Stimulated activated CD4-positive, alpha-beta T cell treated with anti-CD3 and anti-CD28 coated beads, Interleukin-2, amount 100 ng/mL, for 4 hours (primary cell): ENCODE results near the gene PPP1R36.
"Not testable (repeated sequence)": the region's sequence is repeated elsewhere in the genome, so short reads cannot be mapped to it uniquely, and the experiment has no call there.

ENCODE experiments used
- DNase-seq: peaks from one replicate; pipeline ENCODE4 v3.0.0-alpha.2; 2020; ENCODE audit warnings: low read depth

PPP1R36 gene, protein sequence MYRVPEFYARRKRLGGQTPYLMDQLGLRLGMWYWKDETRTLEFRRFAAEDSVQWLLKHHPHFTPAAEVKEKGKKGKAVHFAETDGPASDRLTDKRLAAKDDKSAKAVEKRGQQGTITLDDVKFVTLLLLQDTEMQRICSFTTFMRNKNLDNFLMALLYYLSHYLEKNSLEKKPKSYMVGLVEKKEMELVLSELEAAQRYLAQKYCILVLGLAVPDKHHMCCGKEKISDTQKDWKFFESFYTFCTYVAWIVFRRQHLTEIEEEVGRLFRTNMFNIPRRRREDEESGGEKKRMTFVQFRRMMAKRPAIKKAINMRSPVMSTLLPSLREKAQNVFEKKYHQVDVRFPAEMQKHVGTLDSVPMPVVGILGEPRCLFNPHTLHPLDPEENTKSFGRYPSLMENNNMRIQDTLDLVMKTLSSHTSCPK

DNA sequence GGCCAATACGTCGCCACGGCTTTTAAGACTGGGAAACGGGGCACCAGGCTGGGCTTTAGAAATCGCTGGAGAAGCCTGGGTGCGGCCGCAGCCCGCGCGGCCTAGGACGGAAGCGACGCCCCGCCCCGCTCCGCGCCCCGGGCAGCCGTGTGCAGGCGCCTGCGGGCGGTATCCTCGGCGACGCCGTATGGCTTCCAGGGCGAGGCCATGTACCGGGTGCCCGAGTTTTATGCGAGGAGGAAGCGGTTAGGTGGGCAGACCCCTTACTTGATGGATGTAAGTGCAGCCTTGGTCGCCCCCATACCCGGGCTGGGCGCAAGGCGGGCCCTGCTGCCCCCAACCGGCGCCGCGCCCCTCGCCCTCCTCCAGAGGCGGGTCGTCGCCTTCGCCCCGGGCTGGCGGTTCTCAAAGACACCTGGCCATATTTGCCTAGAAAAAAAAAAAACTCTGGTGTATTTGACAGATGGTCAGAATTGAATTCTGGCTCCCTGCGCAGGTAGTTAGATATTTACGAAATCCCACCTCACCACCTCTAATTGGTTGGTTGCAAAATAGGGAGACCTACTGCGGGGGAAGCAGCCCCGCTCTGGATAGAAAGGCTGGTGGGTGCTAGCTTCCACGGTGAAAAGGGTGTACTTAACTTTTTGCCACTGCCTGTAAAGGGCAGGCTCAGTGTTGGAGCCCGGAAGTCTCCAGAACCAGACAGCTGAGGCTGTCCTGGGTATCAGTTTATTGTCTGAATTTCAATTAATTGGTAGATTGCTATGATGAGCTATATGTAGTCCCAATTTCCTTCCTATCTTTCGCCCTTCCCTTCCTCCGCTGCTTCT, at the start of gene PPP1R36:
PPP1R36 (plus strand) TSS at position 171 of the 830 bp plus-strand sequence; CDS start at position 208, 37 bp downstream.
- no peak for DNase-seq

DNA sequence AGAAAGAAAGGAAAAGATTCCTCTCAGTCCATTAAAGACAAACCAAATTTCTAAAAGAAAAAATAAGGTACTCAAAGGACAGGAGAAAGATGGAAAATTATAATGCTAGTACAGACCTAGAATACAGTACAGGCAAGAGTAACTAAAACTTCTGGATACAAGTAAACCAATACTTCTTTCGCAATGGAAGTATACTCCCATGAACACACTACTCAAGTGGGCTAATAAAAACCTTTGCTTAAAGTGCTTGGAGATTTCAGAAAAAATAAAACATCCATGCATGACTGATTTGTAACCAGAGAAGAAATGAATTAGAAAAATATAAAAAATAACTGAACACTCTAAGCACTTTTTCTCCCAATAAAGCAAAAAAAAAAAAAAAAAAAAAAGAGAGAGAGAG, 49.7 kb upstream of the PPP1R36 start:
- DNase-seq, result no peak

DNA sequence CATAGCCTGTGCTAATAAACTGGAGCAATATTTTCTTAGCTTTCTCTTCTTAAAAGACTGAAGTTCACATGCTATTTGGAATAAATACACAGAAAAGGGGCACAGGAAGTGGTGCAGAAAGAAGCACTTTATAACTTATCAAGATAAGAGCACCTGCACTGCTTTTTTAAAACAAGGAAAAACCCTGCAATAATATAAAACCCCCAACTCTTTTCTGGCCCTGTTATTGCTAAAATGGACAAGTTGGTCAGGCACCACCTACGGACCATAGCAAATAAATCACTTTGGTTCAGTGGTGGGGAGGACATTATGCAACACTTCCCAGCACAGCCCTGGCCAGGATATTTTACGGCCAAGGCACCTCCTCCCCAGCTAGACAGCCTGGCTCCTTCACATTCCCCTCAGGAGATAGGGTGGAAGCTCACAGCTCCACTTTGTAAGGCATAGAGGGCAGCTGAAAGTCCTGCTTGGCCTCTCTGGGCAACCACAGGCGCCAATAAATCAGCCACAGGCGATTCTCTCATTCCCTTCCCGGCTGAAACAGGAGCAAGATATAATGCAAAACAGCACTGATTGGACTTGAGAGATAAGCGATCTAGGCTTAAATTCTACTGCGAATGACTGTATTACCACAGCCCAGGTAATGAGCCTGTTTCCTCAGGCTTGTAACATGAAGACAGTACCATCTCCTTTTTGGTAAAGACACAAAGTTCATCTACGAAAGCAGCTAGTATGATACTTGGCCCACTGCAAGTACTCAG, 48.2 kb upstream of the PPP1R36 start:
- no peak for DNase-seq

DNA sequence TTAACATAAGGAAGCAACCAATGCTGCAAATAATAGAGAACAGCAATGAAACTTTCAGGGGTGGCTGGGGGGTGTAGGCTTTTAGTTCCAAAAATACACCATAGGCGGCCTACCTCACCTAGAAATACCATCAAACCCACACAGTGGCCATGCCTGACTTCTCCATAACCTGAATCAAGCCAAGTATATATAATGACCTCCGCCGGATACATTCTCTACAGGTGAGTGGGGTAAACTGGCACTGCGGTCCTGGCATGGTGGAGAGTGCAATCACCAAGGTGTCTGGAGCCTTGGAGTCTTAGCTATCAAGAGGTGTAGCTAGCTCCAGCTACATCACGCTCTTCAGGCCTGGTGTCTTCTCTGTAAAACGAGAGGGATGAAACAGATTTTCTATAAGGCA, 47.3 kb upstream of the PPP1R36 start:
- DNase-seq, result no peak

DNA sequence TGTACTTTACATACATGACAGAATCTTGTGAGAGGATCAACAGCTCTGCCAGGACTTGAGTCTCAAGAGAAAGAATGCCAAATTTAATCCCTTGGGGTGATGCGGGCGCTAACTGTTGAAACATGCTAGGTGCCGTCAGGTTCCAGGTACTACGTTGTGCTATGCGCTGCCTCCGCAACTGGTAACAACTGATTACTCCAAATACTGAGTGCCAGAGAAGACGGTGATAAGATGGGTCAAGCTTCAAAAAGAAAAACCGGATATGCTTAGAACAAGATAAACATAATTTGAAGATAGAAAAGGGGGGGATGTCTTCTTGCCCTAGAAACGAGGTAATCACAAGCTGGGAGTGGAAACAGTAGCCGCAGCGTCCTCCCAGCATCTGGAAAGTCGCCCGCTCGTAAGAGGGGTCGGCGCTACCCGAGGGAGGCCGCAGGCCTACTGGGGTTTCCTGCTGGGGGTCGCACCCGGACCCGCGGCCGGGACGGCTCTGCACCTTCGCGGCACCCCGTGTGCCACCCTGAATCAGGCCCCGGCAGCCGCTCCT, 46.8 kb upstream of the PPP1R36 start:
- no peak for DNase-seq

DNA sequence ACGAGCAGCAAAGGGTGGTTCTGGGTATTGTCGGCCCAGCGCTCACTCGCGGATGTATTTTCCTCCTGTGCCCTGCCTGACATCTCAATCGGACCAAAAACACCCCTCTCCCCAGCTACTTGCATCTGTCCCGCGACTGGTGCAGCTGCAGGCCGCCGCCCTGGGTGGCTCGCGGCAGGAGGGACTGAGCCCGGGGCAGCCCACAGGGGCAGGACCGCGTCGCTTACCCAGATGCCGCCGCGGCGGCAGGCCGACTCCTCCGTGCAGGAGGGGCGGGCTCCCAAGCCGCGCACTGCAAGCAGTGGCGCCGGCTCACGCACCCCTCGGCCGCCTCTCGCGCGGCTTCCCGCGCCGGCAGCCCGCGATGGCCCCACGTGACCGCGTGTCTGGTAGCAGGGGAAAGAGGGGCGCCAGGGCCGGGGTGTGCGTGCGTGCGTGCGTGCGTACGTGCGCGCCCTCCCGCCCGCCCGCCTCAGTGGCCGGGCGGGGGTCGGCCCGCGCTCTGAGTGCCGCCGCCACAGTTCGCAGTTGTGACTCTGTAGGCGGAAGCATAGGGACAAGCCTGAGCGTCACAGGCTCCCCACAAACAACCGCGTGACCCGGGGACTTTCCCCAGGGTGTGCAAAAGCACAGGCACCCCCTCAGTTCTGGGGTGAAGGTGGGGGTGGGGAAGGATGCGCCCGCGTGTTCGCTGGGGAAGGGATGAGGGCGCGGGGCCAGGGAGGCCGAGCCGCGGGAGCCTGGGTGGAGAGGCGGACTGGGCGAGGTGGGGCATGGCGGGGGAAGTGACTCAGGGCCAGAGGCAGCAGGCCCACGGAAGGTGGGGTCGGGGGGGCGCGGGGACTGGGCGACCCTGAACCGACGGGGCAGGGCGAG, 46.1 kb upstream of the PPP1R36 start, which contains the start of gene ZBTB25:
ZBTB25 (minus strand) TSS at position 405 of the 876 bp plus-strand sequence. CDS start 13,305 bp downstream, outside the sequence.
- peak; percentile 96 for DNase-seq

DNA sequence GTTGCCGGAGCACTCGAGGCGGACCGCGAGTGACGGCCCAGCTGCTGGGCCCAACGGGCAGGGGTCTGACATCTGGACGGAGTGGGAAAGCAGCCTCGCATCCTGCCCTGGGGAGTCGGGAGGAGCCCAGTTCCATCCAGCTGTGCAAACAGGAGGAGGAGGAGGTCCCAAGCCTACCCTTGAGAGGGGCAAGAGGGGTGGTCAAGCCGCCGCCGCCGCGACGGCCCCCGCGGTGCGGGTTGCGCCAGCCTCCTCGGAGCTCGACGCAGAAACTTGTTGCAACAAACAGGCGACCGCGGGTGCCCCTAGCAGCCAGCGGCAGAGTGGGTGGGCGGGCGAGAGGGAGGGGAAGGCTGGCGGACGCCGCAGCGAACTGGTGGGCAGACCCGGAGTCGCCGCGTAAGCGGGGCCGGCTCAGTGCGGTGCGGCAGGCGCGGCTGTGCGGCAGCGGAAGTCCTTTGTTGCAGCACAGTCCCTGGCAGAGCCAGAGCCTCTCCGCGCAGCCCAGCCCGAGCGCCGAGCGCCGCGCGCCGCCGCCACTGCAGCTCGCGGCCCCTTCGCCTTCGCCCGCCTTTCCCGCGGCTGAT, 45.4 kb upstream of the PPP1R36 start, which contains the start of gene ZBTB1:
ZBTB1 (plus strand) TSS at position 461 of the 587 bp plus-strand sequence. CDS start 16,735 bp downstream, outside the sequence.
- DNase-seq, result peak; percentile 79

DNA sequence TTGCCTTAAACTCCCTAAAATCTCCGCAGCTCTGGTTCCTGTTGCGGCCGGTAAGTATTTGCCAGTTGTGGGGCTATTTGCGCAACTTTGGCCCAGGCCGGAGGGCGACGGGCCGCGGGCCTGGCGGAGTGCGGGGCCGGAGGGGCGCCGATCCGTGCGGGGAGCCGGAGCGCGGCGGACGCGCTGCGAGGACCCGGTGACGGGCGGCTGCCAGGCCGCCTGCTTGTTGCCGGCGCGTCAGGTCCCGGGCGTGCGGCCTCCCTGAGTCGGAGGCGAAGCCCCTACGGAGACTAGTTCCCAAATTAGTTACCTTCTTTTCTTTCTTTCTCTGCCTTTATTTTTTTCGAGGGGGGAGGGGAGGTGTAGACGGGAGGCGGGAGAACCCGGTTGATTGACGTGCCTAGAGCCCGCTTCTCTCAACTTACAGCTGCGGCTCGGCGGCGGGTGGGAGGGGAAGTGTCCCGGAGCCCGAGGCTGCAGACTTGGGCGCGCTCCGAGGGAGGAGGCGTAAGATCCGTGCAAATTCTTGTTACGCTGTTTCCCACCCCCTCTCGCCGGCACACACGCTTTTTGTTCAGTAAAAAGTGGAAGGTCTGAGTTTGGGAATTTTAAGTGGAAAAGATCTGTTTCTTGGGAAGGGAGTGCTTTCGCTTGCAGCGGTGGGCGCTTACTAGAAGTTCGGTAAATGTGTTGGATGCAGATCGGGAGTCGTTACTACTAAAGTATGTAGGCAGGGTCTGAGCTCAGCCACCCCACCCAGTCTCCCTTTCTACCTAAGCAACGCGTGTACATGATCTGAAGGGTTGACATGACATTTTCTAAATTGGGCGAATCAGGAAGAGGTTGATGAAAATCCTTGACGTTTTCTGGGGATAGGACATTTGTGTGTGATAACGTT, 44.6 kb upstream of the PPP1R36 start:
- peak; percentile 80 for DNase-seq

DNA sequence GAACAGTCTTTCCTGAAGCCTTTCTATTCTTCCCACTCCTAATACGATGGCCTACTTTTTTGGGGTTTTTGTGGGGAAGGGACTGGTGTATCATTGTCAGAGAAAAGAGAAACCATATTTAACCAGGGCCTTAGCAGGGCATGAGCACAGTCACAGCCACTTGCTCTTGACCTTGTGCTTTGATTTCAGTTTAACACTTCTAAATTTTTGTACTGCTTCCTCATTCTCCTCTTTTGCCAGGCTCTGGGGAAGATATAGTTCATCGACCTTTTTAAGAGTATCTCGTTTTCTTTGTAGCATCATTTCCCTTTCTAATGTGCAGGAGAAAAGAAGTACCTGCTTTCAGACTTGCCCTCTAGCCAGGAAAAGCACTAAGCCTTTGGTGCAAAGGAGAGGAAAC, 43.0 kb upstream of the PPP1R36 start:
- no peak for DNase-seq

DNA sequence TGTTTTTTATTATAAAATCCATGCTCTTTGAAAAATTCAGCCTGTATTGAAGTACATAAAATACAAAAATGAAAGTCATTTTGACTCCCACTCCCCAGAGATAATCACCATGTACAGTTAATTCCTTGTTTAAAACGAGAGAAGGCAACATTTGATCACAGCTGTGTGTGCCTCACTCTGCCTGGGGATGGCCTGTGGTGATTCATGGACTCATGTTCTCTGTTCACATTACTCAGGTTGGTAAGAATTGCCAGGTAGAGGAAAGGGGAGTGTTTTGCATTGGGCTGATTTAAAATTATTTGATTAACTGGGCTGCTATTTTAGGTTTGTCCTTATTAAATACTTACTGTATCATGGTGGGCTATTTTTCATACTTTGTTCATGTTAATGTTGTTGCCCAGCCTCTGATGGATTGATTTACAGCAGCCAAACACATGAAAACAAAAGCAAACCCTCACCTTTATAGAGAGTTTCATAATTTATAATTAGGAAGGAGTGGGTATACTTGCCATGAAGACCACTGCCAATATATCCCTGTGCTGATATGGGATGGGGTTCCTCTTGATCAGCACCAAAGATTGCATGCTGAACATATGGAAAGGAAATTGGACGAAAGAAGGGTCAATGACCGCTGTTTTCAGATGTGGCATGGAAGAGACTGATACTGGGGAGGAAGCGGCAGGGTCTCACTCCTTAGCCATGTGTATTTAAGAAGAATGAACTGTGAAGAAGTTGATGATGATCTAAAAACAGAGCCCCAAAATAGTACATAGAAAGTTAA, 42.2 kb upstream of the PPP1R36 start:
- DNase-seq, result peak; percentile 49

DNA sequence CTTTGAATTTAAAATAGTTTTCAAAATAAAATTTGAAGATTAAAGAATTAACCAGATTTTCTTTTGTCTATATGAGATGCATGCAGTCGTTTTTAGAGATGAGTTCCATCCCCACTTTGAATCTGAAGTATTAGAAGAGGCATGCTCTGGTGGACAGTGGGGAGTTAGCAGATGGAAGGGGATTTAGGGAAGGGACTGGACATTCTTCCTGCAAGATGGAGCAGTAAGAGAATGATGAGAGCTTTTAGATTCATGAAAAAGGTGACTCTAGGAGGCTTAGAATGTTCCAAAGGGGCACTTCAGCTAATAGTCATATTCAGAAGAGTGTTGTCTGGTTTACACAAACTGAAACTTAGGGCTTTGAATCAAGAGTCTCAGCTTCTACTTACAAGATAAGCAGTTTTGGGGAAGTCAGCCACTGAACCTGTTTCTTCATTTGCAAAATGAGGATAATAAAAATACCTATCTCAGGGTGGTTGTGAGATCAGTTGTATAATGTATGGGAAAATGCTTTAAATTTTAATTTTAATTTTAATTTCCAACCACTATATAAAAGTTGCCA, 41.5 kb upstream of the PPP1R36 start:
- DNase-seq, result no peak

DNA sequence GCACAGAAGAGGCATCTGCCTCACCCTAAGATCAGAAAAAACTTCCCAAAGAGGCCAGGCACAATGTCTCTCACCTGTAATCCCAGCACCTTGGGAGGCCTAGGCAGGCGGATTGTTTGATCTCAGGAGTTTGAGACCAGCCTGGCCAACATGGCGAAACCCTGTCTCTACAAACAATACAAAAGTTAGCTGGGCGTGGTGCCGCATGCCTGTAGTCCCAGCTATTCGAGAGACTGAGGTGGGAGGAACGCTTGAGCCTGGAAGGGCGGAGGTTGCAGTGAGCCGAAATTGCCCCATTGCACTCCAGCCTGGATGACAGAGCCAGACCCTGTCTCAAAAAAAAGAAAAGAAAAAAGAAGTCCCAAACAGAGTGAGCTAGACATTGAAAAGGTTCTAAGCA, 40.7 kb upstream of the PPP1R36 start:
- DNase-seq, result no peak

DNA sequence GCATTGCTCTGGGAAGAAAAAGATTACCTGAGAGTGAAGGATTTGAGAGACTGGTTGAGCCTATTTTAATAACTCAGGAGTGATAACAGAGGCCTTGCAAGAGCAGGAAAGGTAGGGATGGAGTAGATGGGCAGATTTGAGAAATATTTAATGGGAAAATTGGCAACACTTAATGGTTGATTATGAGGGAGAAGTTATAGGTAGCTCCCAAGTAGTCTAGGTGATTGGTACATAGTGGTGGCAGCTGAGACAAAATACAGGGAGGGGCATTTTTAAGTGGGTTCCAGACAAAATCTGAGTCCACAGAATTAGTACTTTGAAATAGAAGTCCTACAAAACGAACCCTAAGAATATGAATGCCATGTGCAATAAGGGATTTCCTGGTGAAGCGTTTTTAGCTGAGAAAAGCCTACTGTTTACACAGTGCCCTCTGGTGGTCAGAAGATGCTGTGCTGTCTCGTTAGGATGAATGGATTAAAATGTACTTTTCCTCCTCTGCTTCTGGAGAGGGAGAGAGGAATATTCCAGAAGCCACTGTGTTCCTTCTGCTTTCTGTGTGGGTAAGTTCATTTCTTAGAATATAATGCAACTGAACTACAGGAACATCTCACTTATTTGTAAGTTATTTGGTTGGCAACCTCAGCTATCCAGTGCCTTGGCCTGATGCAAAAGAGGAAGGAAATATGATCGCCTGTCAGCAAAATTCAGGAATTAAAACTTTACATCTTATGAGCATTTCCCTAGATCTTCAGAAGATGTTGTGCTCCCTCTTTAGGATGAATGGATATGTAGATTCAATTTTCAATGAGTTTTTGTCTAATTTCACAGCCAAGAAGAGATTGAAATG, 38.7 kb upstream of the PPP1R36 start:
- DNase-seq, result peak; percentile 50

DNA sequence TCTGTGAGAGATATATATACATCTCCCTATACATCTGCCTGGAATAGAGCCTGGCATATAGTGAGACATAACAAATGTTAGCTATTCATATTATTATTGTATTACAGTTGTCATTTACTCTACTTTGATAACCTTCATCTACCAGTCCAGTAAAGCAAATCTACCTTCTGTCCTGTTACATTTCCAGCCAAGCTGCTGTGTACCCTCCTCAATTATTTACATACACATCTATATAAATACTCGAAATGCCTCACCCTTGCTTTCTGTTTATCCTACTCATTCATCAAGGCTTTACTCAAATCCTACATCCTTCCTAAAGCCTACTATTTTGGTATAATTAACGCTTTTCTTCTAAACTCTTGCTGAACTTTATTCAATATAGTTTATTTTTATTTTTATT, 36.5 kb upstream of the PPP1R36 start:
- DNase-seq, result no peak

DNA sequence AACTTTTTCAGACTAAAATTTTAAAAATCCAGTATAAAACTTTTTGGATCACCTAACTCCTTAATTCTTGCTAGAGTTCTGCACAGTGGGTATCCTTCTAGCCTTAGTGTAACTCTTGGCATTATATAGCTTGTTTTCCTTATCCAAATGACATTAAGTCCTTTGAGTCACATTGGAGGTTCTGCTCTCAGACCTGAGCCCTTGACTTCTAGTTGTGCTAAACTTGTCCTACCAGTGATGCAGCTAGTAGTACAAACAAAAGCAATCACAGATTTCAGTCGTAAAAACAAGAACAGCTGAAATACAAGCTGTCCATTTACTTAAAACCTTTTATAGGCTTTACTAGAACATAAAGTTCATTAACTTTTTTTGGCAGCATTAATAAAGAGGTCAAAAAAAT, 34.7 kb upstream of the PPP1R36 start:
- no peak for DNase-seq

DNA sequence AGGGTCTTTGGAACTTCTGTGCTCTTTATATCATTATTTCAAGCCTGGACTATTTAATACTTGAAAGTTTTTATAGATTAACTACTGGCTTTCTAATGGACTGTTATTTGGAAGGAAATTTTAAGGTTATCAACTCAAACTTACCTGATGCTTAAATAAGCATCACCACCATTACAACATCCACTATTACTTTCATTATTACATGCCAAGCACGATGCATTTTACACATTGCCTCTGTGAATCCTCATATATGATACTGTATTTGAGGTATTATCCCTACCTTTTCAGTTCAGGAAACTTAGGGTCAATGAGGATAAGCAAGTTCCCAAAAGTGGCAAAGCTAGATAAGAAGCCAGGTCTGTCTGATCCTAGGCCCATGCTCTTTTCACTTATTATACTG, 32.8 kb upstream of the PPP1R36 start:
- no peak for DNase-seq

DNA sequence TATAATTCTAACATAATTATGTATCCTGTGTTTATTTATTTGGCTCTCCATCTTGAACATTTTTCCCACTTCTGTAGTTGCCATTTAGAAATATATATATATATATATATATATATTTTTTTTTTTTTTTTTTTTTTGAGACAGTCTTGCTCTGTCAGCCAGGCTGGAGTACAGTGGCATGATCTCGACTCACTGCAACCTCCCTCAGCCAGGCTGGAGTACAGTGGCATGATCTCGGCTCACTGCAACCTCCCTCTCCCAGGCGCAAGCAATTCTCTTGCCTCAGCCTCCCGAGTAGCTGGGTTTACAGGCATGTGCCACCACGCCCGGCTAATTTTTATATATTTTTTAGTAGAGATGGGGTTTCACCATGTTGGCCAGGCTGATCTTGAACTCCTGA, 32.1 kb upstream of the PPP1R36 start:
- DNase-seq, result not testable (repeated sequence)
